ENCODE results near the gene MAST2. TPM values are rescaled to one million over a fixed set of nuclear protein-coding genes. Genes with fewer than 3 reads are reported as not detected.

The MAST2 gene
- total and polyA plus RNA-seq, 2 of the 13 experiments (the other 11 are each of a cell fraction or from before 2014, with no cell fraction given): 15.3 to 23.0 TPM

- TF ChIP-seq ZNF512B (CRISPR knock-in tag; IDR thresholded peaks at IDR 0.05; ENCODE audit: borderline replicate concordance) (no peak), MED13 (CRISPR knock-in tag; IDR thresholded peaks at IDR 0.05) (no peak), ZNF331 (CRISPR knock-in tag; IDR thresholded peaks at IDR 0.05) (peak; percentile 31; the same call in 1 of the 2 replicates), ZSCAN9 (CRISPR knock-in tag; IDR thresholded peaks at IDR 0.05; ENCODE audit: borderline replicate concordance) (0 out of 2 replicates have a peak, but pooled peaks have one; percentile 46), HDAC1 (CRISPR knock-in tag; IDR thresholded peaks at IDR 0.05) (peak; percentile 42), ARID3A (IDR thresholded peaks at IDR 0.05; ENCODE audit: low read depth, low read length) (peak; percentile 72; the same call in 1 of the 2 replicates), ZNF552 (CRISPR knock-in tag; IDR thresholded peaks at IDR 0.05; ENCODE audit: borderline replicate concordance) (no peak), JUNB (CRISPR knock-in tag; IDR thresholded peaks at IDR 0.05; ENCODE audit: borderline replicate concordance) (peak; percentile 91), IKZF5 (CRISPR knock-in tag; IDR thresholded peaks at IDR 0.05) (no peak), DPF2 (CRISPR knock-in tag; IDR thresholded peaks at IDR 0.05; ENCODE audit: borderline replicate concordance, low read depth) (peak; percentile 66; the same call in 1 of the 2 replicates), MED1 (CRISPR knock-in tag; IDR thresholded peaks at IDR 0.05) (peak; percentile 49), ZGPAT (CRISPR knock-in tag; IDR thresholded peaks at IDR 0.05) (peak; percentile 69; the same call in 1 of the 2 replicates), PHF5A (CRISPR knock-in tag; IDR thresholded peaks at IDR 0.05; ENCODE audit: low read depth, unreplicated experiment) (no peak), ZNF772 (CRISPR knock-in tag; IDR thresholded peaks at IDR 0.05) (0 out of 2 replicates have a peak, but pooled peaks have one; percentile 37), PHF21A (CRISPR knock-in tag; IDR thresholded peaks at IDR 0.05) (peak; percentile 56; the same call in 1 of the 2 replicates), NR2F6 (IDR thresholded peaks at IDR 0.05) (0 out of 2 replicates have a peak, but pooled peaks have one; percentile 46), NR2F6 (CRISPR knock-in tag; IDR thresholded peaks at IDR 0.05) (peak; percentile 31; the same call in 1 of the 2 replicates), RCOR2 (CRISPR knock-in tag; IDR thresholded peaks at IDR 0.05) (peak; percentile 60; the same call in 1 of the 2 replicates), BHLHE40 (IDR thresholded peaks at IDR 0.05; ENCODE audit: low read length) (no peak), HDAC2 (CRISPR knock-in tag; IDR thresholded peaks at IDR 0.05) (peak; percentile 34; the same call in 1 of the 2 replicates)
These were observed 175.8 kb downstream of the MAST2 start (continued) for GRCh38 chr1:45979074-45979777.

Measured in HepG2 (cell line).